ENCODE results near the gene VOPP1. TPM values are rescaled to one million over a fixed set of nuclear protein-coding genes. Genes with fewer than 3 reads are reported as not detected.
A peak's percentile ranks its signal among the peaks of the same experiment; 100 is the strongest.
"Not testable (repeated sequence)": the region's sequence is repeated elsewhere in the genome, so short reads cannot be mapped to it uniquely, and the experiment has no call there.

The VOPP1 gene
- total RNA-seq, 1 experiment from 2014 or later: 89.5 TPM

DNA sequence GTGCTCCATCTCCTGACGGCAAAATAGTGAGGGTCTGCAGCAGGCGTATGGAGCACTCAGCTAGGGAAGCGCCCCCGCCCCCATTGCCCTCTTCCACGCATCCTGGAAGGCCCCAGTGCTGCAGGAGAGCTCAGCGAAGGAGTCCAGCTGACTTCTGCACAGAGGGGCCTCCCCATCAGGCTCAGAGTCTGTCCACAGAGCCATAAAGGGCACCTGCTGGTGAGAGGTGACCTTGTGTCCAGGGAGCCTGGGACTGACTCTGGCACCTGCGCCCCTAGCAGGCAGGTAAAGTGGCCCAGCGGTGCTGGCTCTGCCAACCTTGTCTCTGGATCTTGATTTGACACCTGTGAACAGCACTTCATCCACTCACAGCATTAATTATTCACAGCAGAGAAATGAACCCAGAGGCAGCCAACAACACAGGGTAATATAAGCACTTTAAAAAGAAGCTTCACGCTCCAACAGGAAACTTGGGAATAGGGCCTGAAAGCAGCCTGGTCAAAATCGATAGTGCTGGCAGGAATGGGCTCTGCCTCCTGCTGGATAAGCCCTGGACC is 59.6 kb downstream of the VOPP1 start:
- no peak for DNase-seq (ENCODE audit: low read depth)

DNA sequence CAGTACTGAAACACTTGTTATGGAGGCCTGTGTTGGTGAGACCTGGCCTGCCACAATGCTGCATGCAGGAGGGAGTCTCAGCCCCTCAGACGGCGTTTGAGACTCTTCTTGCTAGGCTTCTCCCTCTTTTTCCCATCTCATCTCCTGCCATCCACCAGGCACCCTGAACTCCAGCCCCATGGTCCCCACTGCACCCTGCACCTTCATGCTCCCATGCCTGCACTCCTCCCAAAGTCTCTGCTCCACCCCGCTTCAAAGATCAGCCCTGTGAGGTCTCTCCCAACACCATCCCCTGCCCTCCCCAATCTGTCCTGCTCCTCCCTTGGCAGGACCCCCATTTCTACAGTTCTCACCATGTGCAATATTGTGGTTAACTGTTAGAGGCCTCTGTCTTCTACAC is 61.7 kb downstream of the VOPP1 start:
- no peak for DNase-seq (ENCODE audit: low read depth)

DNA sequence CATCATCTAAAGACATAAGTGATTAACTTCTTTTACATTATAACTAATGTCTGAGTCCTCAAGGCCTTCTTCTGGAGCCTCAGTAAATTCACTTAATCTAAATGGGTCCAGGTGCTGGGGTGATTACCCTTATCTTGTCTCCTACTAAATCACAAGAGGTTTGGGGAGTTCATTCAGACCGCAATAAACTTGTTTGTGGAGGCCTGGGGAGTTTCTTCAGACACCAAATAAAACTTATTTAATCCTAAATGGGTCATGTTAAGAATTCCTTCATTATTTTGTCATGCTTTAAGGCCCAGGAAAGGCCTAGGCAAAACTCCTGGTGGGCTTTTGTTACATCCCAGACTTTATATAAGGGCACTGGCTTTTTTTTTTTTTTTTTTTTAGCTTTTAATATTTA is 62.1 kb downstream of the VOPP1 start:
- not testable (repeated sequence) for DNase-seq (ENCODE audit: low read depth)

DNA sequence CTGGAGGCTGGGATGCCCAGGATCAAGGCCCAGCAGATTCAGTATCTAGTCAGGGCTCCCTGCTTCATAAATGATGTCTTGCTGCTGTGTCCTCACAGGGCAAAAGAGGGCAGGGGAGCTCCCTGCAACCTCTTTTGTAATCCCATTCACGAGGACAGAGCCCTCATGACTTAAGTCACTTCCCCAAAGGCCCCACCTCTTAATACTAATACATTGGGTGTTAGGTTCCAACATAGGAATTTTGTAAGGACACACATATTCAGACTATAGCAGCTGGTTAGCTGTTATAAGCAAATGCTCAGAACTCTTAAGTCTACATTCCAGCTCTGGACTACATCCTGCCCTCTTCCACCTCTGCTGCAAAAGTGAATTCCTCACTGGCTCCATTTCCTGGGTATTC is 63.0 kb downstream of the VOPP1 start:
- no peak for DNase-seq (ENCODE audit: low read depth)

DNA sequence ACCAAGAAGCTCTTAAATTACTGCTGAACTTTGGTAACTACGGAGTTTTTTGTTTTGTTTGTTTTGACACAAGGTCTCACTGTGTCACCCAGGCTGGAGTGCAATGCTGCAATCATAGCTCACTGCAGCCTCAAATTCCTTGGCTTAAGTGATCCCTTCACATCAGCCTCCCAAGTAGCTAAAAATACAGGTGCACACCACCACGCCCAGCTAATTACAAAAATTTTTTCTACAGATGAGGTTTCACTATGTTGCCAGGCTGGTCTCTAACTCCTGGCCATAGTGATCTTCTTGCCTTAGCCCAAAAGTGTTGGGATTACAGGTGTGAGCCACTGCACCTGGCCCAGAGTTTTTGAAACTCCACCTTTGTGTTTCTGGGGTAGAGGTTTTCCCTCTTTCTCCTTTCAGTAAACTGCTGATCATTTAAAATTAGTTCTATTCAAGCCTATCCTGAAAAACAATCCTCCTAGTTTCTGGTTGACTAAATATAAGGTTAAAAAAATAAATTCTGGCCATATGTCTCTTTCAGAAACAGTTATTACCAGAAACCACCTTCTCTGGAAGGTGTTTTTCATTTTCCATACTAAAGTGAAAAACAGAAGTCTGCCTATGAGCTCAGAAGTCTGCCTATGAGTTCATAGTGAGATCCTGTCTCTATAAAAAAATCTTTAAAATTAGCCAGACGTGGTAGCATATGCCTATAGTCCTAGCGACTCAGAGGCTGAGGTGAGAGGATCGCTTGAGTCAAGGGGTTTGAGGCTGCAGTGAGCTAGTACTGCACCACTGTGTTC is 63.9 kb downstream of the VOPP1 start:
- DNase-seq (ENCODE audit: low read depth): no peak

DNA sequence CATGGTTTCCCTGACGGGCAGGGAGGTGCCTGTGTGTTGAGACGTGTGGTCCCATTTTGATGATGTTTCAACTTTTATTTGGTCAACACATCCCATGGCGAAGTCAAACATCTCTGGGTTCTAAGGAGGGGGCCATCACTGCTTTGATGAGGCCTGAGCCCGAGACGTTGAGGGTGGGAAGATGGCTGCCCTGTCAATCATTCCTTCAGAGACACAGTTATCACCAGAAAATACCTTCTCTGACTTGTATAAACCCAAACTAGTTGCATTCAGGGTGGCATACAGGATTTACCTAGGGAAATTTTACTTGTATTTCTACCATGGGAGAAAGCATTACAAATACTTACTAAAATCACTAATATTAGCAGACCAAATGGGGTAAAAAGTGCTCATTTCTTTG is 64.6 kb downstream of the VOPP1 start:
- no peak for DNase-seq (ENCODE audit: low read depth)

DNA sequence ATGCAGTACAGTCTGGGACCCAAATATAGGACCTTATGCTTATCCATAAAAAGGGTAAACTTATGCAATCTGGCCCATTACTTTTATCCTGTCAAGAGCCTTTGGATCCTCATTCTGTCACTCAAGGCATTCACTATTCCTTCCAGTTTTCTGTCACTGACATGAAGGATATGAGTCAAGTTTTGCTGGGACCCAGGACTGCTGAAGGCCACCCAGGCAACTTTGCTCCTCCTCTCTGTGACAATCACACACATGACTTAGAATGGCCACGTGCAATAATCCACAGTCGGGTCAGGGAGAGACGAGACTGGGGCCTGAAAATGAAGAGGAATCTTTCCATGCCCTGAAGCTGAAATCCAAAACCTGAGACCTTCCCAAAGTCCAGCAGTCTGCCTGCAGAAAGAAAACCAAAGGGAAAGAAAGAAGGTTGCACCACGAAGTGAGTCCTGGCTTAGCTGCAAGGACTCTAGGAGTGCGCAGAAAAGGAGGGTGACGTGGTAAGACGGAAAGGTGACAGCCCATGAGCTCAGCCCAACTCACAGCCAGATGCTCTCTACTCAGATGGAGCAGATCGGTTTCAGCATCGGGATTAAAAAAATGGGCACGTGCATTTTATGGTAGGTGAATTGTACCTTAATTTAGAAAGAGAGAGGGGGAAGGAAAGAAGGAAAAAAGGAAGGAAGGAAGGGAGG is 67.2 kb downstream of the VOPP1 start:
- DNase-seq (ENCODE audit: low read depth): no peak

DNA sequence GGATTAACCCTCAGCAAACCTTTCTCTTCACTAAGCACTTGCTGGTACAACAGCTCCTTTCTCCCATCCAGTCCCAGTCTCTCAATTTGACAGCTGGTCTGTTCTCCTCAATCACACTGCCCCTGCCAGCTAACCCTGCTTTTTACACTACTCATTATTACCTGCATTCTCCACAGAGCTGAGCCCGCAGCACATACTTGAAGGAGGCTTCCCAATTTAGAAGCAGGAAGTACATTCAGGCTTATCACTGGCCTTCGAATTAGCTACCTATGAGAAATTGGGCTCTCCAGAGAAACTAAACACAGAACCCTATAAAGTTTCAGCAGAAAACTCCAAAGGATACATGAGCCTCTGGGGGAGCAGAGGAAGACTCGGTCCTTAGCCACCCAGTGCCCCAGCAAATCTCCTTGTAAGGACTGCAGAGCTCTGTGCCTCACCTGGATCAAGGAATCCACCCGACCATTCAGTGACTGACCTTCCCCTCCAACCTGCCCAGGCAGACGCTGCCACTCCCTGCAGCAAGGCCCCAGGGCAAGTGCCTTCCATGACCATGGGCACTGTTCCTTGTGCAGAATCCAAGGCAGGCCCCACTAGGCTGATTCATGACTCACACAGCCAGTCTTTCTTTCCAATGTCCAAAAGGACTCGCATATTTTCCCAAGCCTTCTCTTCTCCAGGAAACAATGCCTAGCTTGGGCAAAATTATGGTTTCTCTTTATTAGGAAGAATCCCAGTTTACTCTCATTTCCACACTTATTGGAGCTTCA is 68.0 kb downstream of the VOPP1 start:
- peak; percentile 51 for DNase-seq (ENCODE audit: low read depth)

DNA sequence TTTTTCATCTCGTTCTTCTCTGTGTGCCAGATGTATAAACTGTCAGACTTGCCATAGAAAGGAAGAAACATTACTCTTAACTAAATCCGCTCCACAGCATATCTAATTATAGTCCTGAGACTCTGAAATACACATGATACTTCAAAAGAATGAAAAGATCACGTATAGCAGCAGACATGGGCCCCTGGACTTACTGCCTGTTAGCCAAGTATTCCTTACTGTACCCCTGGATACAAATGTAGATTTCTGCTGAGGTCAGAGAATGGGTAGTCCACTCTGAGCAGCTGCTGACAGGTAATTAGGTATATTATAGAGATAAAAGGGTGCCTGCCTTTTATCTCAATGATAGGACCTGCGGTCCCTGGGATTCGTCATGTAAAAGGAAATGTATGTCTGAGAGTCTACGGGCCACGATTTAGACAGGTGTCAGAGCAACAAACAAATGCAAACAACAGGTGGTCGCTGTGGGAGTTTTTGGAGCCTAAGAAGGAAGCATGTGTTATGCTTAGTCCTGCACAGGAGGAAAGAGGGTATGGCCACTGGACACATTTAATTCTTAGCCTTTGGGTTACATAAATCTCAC is 69.4 kb downstream of the VOPP1 start:
- no peak for DNase-seq (ENCODE audit: low read depth)

DNA sequence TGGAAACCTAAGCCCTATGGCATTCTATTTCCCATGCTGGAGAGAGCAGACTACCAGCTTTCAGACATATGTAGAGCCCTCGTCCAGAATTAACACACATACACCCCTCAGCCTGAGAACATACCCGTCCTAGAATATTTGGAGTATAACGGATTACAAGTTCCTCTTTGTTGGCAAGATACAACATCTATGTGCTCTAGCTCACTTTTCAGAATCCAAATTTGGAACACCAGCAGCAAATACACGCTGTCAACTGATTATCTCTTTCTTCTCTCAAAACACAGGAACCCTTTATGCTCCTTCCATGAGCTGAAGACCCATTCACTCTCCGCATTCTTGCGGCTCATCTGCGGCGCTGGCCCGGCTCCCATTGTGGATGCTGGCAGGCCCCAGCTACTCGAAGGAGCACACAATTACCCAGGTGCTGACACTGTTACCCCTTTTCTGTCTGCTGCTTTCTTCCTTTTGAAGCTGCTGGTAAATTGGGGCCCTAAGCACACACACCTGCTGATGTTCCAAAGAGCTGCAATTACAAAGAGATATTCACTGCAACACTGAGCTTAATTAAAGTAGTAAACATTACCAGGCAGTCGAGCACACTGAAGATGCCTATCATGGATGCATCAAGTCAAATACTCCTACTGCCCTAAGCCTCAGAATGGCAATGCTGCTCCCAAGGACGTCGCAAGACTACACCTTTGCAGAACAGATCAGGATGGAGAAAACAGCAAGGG is 70.0 kb downstream of the VOPP1 start:
- no peak for DNase-seq (ENCODE audit: low read depth)

DNA sequence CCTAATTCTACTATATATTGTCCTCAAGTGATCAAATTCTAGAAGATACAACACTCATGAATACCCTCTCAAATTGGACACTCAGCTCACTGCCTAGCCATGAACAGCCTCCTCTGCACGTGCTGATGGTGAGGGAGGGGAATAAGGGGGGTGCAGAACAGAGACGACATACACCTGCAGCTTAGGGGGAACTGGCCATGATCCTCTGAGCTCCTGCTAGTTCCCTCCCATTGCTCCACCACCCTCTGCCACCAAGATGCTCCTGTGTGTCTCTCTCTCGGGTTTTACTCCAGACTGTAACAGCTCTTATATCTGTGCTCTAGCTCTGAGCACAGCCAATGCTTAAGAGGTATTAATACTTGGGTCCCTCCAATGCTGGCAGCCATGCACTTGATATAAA is 70.7 kb downstream of the VOPP1 start:
- no peak for DNase-seq (ENCODE audit: low read depth)

DNA sequence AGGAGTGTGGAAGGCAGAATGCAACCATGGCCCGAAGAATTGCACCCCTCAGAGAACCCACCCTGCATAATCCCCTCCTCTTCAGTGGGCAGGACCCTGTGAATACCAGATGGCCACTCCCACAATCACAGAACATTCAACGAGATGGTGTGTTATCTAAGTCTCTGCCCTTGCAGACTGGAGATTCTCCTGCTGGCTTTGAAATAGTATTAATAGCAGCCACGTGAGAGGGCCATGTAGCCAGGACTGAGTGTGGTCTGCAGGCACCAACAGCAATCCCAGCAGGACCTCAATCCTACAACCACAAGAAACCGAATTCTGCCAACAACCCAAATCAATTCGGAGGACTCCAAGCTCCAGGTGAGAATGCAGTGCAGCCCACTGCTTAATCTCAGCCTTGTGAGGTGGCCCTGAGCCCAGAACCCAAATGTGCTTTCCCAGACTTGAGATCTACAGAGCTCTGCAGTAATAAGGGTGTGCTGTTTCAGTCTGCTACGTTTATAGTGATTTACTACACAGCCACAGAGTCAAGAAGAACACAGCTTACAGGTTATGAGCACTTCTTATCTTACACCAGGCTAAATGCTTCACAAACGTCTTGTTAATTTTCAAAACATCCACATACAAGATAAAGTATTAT is 72.1 kb downstream of the VOPP1 start:
- no peak for DNase-seq (ENCODE audit: low read depth)

DNA sequence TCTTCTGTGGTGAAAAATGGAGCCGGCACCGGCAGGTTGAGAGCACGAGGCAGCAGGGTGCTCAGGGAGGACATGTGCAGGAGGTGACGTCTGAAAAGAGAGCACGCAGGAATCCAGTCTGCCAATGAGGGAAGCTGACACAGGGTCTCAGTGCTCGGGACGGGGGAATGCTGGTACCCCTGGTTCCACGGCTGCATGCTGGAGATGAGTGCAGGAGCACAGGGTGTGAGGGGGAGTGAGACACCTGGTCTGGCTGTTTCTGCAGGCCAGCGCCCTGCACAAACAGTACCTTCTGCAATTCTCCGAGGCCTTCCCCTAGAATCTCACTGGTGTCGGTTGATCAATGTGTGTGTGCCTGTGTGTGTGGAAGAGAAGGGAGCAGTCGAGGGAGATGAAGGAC is 72.7 kb downstream of the VOPP1 start:
- no peak for DNase-seq (ENCODE audit: low read depth)

DNA sequence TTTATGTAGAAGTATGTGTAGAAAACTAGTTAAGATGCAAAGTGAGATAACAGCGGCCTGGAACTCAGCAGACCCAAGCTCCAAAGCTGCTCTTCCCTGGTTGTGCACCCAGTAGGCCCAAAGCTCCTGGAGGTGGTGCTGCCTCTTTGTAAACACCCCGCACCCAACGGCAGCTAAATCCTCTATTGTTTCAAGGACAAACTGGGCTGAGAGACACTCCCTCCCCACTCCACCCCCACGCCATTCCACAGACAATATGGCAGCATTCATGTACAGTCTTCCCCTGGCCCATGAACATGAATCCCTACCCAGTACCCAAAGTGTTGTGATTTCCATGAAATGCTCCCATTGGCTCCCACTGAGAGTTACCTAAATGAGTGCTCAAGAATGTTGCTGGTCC is 73.5 kb downstream of the VOPP1 start:
- DNase-seq (ENCODE audit: low read depth): no peak

DNA sequence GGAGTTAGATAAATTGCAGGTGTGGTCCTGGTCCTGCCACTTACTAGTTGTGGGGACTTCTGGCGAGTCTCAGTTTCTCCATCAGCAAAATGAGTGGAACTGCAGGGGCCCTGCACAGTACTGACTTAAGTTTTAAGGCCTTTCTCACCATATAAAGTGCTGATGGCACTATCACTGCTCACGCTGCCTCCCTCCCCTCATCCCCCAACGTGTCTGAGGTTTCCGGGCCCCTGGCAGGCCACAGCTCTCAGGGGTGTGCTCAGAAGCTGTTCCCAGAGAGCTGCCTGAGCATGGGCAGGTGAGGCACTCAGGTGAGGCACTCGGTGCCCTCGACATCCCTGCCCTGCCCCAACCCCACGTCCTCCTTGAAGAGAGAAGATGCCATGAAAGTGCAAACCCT is 74.2 kb downstream of the VOPP1 start:
- DNase-seq (ENCODE audit: low read depth): no peak

DNA sequence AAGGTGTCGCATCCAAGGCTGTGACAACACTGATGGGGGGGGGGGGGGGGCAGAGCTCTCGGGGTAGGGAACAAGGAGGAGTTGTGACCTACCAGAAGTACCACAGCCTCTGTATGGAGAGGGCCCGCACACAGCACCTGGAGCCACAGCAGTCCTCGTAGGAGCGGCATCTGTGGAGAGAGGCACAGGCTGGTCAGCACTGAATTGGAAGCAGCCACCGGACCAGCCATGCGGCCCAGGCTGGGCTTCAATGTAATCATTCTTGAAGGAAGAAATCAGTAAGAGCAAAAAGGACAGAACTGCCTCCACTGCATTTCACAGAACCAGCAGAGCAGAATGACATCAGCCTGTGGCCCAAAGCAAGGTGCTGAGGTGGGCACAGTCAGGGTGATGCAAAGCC is 74.8 kb downstream of the VOPP1 start:
- DNase-seq (ENCODE audit: low read depth): no peak

DNA sequence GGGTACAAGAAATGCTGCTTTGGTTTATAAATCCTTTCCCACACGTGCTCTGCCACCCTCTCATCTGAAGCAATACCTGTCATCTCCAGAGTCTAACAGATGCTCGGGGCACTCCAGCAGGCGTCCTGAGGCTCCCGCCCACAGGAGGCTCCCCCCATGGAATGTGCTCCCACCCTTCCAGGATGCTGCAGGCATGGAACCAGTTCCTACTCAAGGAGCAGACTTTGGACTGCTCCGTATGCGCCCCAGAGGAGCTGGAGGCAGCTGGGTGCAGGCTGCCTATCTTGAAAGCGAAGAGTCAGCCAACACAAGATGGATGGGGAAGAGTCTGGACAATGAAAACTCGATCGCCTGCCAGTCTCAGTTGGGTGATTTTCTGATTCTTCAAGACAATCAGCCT is 75.4 kb downstream of the VOPP1 start:
- DNase-seq (ENCODE audit: low read depth): no peak

DNA sequence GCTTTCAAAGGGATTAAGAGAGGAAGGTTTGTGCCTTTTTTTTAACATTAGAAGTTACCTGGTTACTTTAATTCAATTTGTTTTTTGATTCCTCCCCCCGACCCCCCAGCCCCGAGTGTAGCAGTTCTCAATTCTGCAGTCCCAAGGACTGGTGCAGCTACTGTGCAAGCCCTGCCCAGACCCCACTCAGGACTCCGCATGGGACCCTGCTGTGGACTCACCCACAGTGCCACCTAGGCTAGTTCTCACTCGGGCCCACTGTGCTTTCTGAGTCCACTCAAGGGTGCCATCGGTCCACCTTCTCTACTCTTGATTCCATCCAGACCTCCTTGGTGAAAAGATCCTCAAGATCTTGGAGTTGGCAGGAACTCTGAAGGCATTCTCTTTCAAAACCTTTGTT is 77.4 kb downstream of the VOPP1 start:
- no peak for DNase-seq (ENCODE audit: low read depth)

DNA sequence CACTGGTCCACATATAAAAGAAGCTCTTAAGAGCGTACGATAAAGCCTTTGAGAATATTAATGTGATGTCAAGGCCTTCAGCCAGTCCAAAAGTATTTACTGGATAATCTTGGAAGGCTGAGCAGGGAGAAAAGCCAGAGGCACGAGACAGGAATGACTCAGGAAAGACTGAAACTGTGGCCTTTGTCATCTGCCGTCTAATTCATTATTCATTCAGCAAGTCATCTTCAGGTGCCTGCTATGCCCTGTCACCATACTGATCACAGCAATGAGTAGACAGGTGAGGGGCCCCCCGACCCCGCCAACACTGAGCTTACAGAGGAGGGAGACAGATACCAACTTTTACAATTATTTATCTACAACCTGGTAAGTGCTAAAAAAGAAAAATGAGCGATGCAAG is 78.9 kb downstream of the VOPP1 start:
- no peak for DNase-seq (ENCODE audit: low read depth)

DNA sequence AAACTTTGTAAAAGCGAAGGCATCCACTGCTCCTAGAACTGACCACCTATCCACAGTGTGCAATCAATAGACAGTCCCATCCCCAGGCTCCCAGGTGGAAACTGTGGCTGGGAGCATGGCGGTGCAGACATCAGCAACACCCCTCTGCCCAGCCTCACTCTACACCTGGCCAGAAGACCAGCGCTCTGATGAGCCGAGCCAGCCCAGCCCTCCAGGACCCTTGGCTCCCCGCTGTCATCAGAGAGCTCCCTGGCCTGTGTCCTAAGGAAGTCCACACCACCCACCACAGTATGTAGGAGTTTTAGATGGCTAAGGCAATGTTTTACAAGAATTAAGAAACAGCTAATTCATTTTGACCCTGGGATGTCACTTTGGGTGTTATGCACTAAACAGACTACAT is 81.0 kb downstream of the VOPP1 start:
- DNase-seq (ENCODE audit: low read depth): no peak

DNA sequence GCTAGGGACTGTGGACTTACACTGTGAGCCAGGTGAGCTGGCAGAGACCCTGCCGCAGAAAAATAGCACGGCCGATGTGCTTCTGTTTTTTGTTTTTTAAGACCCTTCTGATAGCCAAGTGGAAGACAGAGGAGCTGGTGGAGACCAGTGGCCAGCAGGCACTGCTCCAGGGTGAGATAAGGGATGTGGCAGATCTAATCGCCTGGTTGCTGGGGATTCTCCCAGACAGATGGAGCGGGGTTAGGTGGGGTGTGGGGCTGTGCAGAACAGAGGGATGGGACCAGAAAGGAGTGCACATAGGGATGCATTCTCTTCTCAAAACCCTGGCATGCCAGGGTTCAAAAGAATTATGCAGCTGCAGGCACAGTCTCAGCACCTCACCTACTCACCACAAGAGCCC is 82.2 kb downstream of the VOPP1 start:
- no peak for DNase-seq (ENCODE audit: low read depth)
